ENCODE data around the gene GMPS. TPM values are rescaled to one million over a fixed set of nuclear protein-coding genes. Genes with fewer than 3 reads are reported as not detected.

GMPS gene
- total RNA-seq, 1 experiment from 2014 or later, result 136 TPM

DNA sequence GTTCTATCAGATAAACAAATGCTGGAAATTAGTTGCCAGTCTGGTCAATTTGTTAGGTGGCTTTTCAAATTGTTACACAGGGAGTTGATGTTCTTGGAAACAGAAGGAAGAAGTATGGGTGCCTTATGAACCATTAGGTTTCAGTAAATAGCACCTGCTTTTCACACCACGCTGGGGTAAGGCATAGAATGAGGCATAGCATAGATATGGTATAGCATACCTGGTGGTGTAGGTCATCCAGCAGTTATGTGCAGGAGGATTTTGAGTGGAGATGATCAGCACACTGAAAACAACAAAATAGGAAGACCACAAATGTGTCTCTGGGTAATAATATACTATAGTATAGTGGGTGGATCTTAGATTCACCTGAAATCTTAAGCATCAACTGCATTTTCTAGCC lies 121.4 kb downstream of the GMPS start (continued):
- no peak for TF ChIP-seq ZNF532 (CRISPR knock-in tag; IDR thresholded peaks at IDR 0.05; ENCODE audit: borderline replicate concordance)
- no peak for TF ChIP-seq FOXP1 (CRISPR knock-in tag; IDR thresholded peaks at IDR 0.05; ENCODE audit: borderline replicate concordance)
- no peak for TF ChIP-seq MXD4 (CRISPR knock-in tag; IDR thresholded peaks at IDR 0.05; ENCODE audit: borderline replicate concordance)
- TF ChIP-seq NFE2L1 (CRISPR knock-in tag; IDR thresholded peaks at IDR 0.05), result no peak
- TF ChIP-seq ERG (CRISPR knock-in tag; IDR thresholded peaks at IDR 0.05), result no peak
- no peak for TF ChIP-seq SOX15 (CRISPR knock-in tag; IDR thresholded peaks at IDR 0.05)
- TF ChIP-seq ZNF425 (CRISPR knock-in tag; conservative IDR thresholded peaks at IDR 0.05), result no peak
- no peak for TF ChIP-seq IRF1 (CRISPR knock-in tag; IDR thresholded peaks at IDR 0.05)
- TF ChIP-seq E2F1 (CRISPR knock-in tag; IDR thresholded peaks at IDR 0.05), result no peak
- TF ChIP-seq JAZF1 (CRISPR knock-in tag; IDR thresholded peaks at IDR 0.05), result no peak

Other genes with a start within 250 kb of the GMPS start
- gene PLCH1, start 125.6 kb upstream of the GMPS start, total RNA-seq (2021), result 8.4 to 8.9 TPM (median 8.8 TPM) in 3 replicates
- 2.8 to 3.0 TPM (median 3.0 TPM) in 3 replicates for gene C3orf33, start 64.4 kb upstream of the GMPS start, total RNA-seq (2021)
- gene SLC33A1, start 16.2 kb upstream of the GMPS start, total RNA-seq (2021), result 19.8 to 24.9 TPM (median 21.6 TPM) in 3 replicates
- 0.41 to 1.1 TPM (median 1.0 TPM) in 3 replicates for gene KCNAB1, start 249.9 kb downstream of the GMPS start, total RNA-seq (2021)